ENCODE data around the gene ETV3.

Gene ETV3

DNA sequence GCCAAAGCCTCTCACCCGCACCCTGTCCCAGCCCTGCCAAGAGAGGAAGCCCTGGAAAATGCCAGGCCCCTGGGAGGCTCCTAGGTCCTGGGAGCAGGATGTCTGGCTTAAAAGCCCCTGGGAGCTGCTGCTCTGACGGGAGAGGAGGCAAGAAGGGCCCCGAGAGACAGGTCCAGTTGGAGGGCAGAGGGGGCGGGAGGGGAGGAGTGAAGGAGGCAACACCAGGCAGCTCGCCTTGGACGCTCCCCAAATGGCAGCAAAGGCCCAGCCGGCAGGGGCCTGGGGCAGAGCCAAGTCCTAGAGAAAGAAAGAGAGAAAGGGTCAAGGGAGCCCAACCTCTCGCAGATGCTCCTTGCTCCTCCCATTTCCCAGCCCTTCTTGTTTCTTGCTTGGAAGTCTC, 45.4 kb downstream of the ETV3 start:
- no peak overlapping the region for H3K4me3 ChIP-seq (ENCODE audit: low read depth, low read length)
- TF ChIP-seq, protein P1, sequence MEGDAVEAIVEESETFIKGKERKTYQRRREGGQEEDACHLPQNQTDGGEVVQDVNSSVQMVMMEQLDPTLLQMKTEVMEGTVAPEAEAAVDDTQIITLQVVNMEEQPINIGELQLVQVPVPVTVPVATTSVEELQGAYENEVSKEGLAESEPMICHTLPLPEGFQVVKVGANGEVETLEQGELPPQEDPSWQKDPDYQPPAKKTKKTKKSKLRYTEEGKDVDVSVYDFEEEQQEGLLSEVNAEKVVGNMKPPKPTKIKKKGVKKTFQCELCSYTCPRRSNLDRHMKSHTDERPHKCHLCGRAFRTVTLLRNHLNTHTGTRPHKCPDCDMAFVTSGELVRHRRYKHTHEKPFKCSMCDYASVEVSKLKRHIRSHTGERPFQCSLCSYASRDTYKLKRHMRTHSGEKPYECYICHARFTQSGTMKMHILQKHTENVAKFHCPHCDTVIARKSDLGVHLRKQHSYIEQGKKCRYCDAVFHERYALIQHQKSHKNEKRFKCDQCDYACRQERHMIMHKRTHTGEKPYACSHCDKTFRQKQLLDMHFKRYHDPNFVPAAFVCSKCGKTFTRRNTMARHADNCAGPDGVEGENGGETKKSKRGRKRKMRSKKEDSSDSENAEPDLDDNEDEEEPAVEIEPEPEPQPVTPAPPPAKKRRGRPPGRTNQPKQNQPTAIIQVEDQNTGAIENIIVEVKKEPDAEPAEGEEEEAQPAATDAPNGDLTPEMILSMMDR (IDR thresholded peaks at IDR 0.05; ENCODE audit: borderline replicate concordance, insufficient read depth, low read depth, low read length) = no peak

DNA sequence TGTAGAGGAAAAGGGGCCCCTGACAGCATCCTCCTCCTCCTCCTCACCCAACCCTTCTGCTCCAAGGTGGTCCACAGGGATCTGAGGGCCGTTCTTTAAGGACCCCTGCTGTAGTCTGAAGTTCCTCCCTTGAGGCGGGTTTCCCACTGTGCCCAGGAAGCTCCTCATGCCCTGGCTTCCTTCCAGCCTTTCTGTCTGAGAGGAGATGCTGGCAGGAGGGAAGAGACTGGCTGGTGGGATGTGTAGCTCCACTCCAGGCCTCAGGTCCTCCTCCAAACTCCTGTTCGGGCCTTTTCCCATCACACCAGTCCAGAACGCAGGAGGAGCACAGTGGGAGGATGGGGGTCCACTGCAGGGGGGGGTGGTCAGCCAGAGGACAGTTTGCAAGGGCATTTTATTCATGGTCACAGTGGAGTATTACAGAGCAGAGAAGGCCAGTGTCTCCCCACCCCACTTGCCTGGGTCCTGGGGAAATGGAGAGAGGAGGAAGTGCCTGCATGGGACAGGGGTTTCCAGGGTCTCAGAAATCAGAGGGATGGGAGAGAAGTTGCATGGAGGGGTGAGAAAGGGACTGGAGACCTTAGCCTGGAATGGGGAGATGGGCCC, 46.4 kb downstream of the ETV3 start:
- TF ChIP-seq, protein P1 (IDR thresholded peaks at IDR 0.05; ENCODE audit: borderline replicate concordance, insufficient read depth, low read depth, low read length) = no peak
- no peak overlapping the region for H3K4me3 ChIP-seq (ENCODE audit: low read depth, low read length)

DNA sequence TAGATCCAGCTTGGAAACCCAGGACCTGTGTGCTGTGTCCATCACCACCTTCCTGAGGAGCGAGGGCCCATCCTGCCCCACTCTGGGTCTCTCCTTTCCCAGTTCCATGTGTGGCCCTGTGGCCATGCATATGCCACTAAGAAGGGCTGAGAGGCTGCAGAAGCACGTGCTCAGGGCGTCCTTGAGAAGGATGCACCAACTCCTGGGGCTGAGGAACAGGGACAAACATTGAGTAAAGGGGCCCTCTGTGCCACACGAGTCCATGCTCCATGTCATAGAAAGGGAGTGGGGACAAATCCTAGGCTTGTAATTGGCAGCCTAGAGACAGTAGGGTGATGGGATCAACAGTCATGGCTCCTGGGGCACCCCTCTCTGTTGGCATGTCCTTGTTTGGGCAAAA, 47.0 kb downstream of the ETV3 start:
- H3K4me3 ChIP-seq (ENCODE audit: low read depth, low read length) = no peak overlapping the region
- TF ChIP-seq, protein P1 (IDR thresholded peaks at IDR 0.05; ENCODE audit: borderline replicate concordance, insufficient read depth, low read depth, low read length) = no peak

GRCh38 chr1:157090771-157091170, 47.4 kb downstream of the ETV3 start:
- no peak overlapping the region for H3K4me3 ChIP-seq (ENCODE audit: low read depth, low read length)

GRCh38 chr1:157090196-157090647, 48.0 kb downstream of the ETV3 start:
- no peak overlapping the region for H3K4me3 ChIP-seq (ENCODE audit: low read depth, low read length)
- TF ChIP-seq, protein P1 (IDR thresholded peaks at IDR 0.05; ENCODE audit: borderline replicate concordance, insufficient read depth, low read depth, low read length) = peak; percentile 88

More at GRCh38 chr1:157090771-157091170, 47.4 kb downstream of the ETV3 start:
- TF ChIP-seq, protein P1 (IDR thresholded peaks at IDR 0.05; ENCODE audit: borderline replicate concordance, insufficient read depth, low read depth, low read length) = no peak

- no peak overlapping the region for H3K4me3 ChIP-seq (ENCODE audit: low read depth, low read length)
- TF ChIP-seq, protein P1 (IDR thresholded peaks at IDR 0.05; ENCODE audit: borderline replicate concordance, insufficient read depth, low read depth, low read length) = no peak
Measured at GRCh38 chr1:157089789-157090188, 48.4 kb downstream of the ETV3 start.

DNA sequence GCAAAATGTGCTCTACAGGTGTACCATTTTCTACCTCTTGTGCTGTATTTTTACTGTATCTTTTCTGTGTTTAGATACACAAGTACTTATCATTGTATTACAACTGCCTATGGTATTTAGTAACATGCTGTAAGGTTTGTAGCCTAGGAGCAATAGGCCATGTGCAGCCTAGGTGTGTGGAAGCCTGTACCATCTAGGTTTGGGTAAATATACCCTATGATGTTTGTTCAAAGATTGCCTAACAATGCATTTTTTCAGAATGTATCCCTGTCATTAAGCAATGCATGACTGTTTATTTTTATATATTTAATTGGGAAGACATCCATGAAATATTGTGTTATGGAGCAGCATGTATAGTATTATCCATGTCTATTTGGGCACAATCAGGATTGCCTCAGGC, 49.6 kb downstream of the ETV3 start:
- no peak overlapping the region for H3K4me3 ChIP-seq (ENCODE audit: low read depth, low read length)
- TF ChIP-seq, protein P1 (IDR thresholded peaks at IDR 0.05; ENCODE audit: borderline replicate concordance, insufficient read depth, low read depth, low read length) = no peak

Measured in GM12875 (cell line).